PC-3 (cell line): ENCODE results near the gene MRM2. TPM values are rescaled to one million over a fixed set of nuclear protein-coding genes. Genes with fewer than 3 reads are reported as not detected.
"Not testable (repeated sequence)": the region's sequence is repeated elsewhere in the genome, so short reads cannot be mapped to it uniquely, and the experiment has no call there.

ENCODE experiments used
- ATAC-seq: fragments of 200-7000 bp; cut with Tn5 transposase; 2 replicates; pipeline ENCODE4 v1.9.1; 2020; ENCODE audit warnings: mild to moderate bottlenecking, moderate library complexity
- BruUV-seq: library from RNA; stranded (reverse); fragments of 400-500 nt; replicated peaks from 2 replicates; lab custom pipeline; 2021; lab: Mats Ljungman, UMichigan
- CTCF ChIA-PET: fragments of 300-600 bp; sonication (Branson Sonifier 250); formaldehyde crosslinking; loops from one replicate; lab custom pipeline; 2022; ENCODE audit warnings: antibody characterized with exemption; lab: Charles Lee
- POLR2A ChIA-PET: fragments of 300-600 bp; sonication (Branson Sonifier 250); formaldehyde crosslinking; loops from one replicate; lab custom pipeline; 2022; ENCODE audit warnings: antibody characterized with exemption; ENCODE audit not compliant: unreplicated experiment; lab: Charles Lee
- DNase-seq: peaks from one replicate; pipeline ENCODE4 v3.0.0-alpha.2; 2015
- H2AFZ ChIP-seq: fragments of 300-600 bp; sonication (generic); 2 replicates; pipeline ENCODE4 v1.6.0; 2016; ENCODE audit warnings: antibody characterized with exemption, low read length
- H3F3A ChIP-seq: fragments of 300-600 bp; sonication (generic); one replicate; pipeline ENCODE4 v1.6.0; 2017; ENCODE audit warnings: antibody characterized with exemption, low read length, control low read depth, mild to moderate bottlenecking; ENCODE audit not compliant: unreplicated experiment
- H3K27ac ChIP-seq: fragments of 300-600 bp; sonication (generic); 2 replicates; pipeline ENCODE4 v1.5.1; 2016; ENCODE audit warnings: mild to moderate bottlenecking, low read length
- H3K27me3 ChIP-seq: fragments of 300-600 bp; sonication (generic); 2 replicates; pipeline ENCODE4 v1.6.1; 2016; ENCODE audit warnings: low read length, mixed read lengths
- H3K36me3 ChIP-seq: fragments of 300-600 bp; sonication (generic); 2 replicates; pipeline ENCODE4 v1.6.1; 2016; ENCODE audit warnings: low read depth, mixed run types, low read length, mixed read lengths
- H3K4me1 ChIP-seq: fragments of 300-600 bp; sonication (generic); 2 replicates; pipeline ENCODE4 v1.5.1; 2016; ENCODE audit warnings: low read length; ENCODE audit not compliant: insufficient read depth
- H3K4me2 ChIP-seq: fragments of 300-600 bp; sonication (generic); 2 replicates; pipeline ENCODE4 v1.6.0; 2016; ENCODE audit warnings: low read length
- H3K4me3 ChIP-seq: fragments of 300-600 bp; sonication (generic); 2 replicates; pipeline ENCODE4 v1.5.1; 2016; ENCODE audit warnings: mild to moderate bottlenecking, low read length, mixed read lengths
- H3K79me2 ChIP-seq: fragments of 300-600 bp; sonication (generic); 2 replicates; pipeline ENCODE4 v1.6.1; 2017; ENCODE audit warnings: low read length, mixed read lengths
- H3K9ac ChIP-seq: fragments of 300-600 bp; sonication (generic); 2 replicates; pipeline ENCODE4 v1.6.0; 2016; ENCODE audit warnings: mild to moderate bottlenecking, low read length
- H3K9me2 ChIP-seq: fragments of 300-600 bp; sonication (generic); replicated peaks from 2 replicates; pipeline ENCODE4 v1.6.1; 2016; ENCODE audit warnings: mixed run types, low read length, mixed read lengths
- H3K9me3 ChIP-seq: fragments of 300-600 bp; sonication (generic); 2 replicates; pipeline ENCODE4 v1.6.1; 2016; ENCODE audit warnings: low read length, mixed read lengths
- H4K20me1 ChIP-seq: fragments of 300-600 bp; sonication (generic); 2 replicates; pipeline ENCODE4 v1.6.1; 2016; ENCODE audit warnings: low read length, mixed read lengths
- CTCF ChIP-seq: fragments of 300-600 bp; sonication (generic); conservative IDR thresholded peaks from 2 replicates; pipeline ENCODE4 v1.5.1; 2017; ENCODE audit warnings: antibody characterized with exemption, low read depth, mild to moderate bottlenecking, low read length
- EZH2 ChIP-seq: fragments of 300-600 bp; sonication (generic); IDR thresholded peaks from one replicate; pipeline ENCODE4 v1.6.1; 2017; ENCODE audit warnings: antibody characterized with exemption, mild to moderate bottlenecking, low read length; ENCODE audit not compliant: unreplicated experiment
- EZH2phosphoT487 ChIP-seq: fragments of 300-600 bp; sonication (generic); IDR thresholded peaks from 2 replicates; pipeline ENCODE4 v1.6.1; 2018; ENCODE audit warnings: mild to moderate bottlenecking, antibody characterized with exemption, low read length, borderline replicate concordance
- intact Hi-C: fragments of 100-400 bp; cut with micrococcal nuclease; formaldehyde crosslinking; loops from 2 replicates; pipeline ENCODE4 v1.9.0; 2023
- total RNA-seq: library from RNA; depleted of rRNA; stranded (reverse); fragments of >200 nt; gene quantifications from 2 replicates; pipeline ENCODE4 v1.2.3, GENCODE V29; 2014

The MRM2 gene
- total RNA-seq, 1 experiment from 2014 or later: 42.6 TPM

GRCh38 chr7:2269089-2269990 lies 27.3 kb upstream of the MRM2 start:
- H3K79me2 ChIP-seq, POLR2A ChIA-PET, H3K9ac ChIP-seq, H4K20me1 ChIP-seq, H3F3A ChIP-seq, H3K4me2 ChIP-seq, intact Hi-C loops, H3K4me3 ChIP-seq, H2AFZ ChIP-seq, H3K27me3 ChIP-seq, H3K9me2 ChIP-seq, H3K36me3 ChIP-seq, H3K9me3 ChIP-seq: not testable (repeated sequence)
- H3K27ac ChIP-seq: peak overlapping the region; percentile 5; the same call in 1 of the 2 replicates
- CTCF ChIA-PET: interaction anchor here (0.6 kb wide), 1 partner anchor 21 kb away, joined by 3 read pairs; no protein-coding TSS in a partner anchor
- ATAC-seq (peak; percentile 25), DNase-seq (peak; percentile 4)
- TSS peak; percentile 35 for BruUV-seq
- peaks cover 14% of the 10 kb centered on the region for H3K4me1 ChIP-seq

GRCh38 chr7:2266911-2267310 lies 24.9 kb upstream of the MRM2 start:
- Histone ChIP-seq H3K4me2 (peak overlapping the region; percentile 42; the same call in 1 of the 2 replicates), H2AFZ (no peak overlapping the region), H3K27ac (peak overlapping the region; percentile 61), H3K4me3 (no peak overlapping the region), H3K79me2 (no peaks in the 10 kb centered on the region), H3K27me3 (no peaks in the 10 kb centered on the region), H3K4me1 (peaks cover 14% of the 10 kb centered on the region), H3K9ac (no peak overlapping the region), H3F3A (no peaks in the 10 kb centered on the region), H3K36me3 (no peaks in the 10 kb centered on the region), H3K9me3 (no peaks in the 10 kb centered on the region), H3K9me2 (no peaks in the 10 kb centered on the region), H4K20me1 (no peaks in the 10 kb centered on the region)
- TF ChIP-seq EZH2 (no peak), CTCF (no peak), EZH2phosphoT487 (no peak)
- intact Hi-C loops: no loop called here
- BruUV-seq: no TSS peak
- ChIA-PET POLR2A (interaction anchor here (0.7 kb wide), 1 partner anchor 34 kb away, joined by 5 read pairs; no protein-coding TSS in a partner anchor), CTCF (no interaction called here)
- ATAC-seq (peak; percentile 90), DNase-seq (peak; percentile 83)

GRCh38 chr7:2264158-2264557 lies 22.2 kb upstream of the MRM2 start:
- no peaks in the 10 kb centered on the region for H3K27me3 ChIP-seq
- TF ChIP-seq EZH2: no peak
- TF ChIP-seq CTCF: no peak
- no peak for TF ChIP-seq EZH2phosphoT487
- H3K9ac ChIP-seq: no peak overlapping the region
- ChIA-PET CTCF (no interaction called here), POLR2A (no interaction called here)
- no peak overlapping the region for H3K4me3 ChIP-seq
- H3K4me1 ChIP-seq: peaks cover 21% of the 10 kb centered on the region
- H3K9me2 ChIP-seq: no peaks in the 10 kb centered on the region
- BruUV-seq: no TSS peak
- H4K20me1 ChIP-seq: no peaks in the 10 kb centered on the region
- H3K27ac ChIP-seq: no peak overlapping the region
- H2AFZ ChIP-seq: no peak overlapping the region
- DNase-seq (no peak), ATAC-seq (no peak)
- intact Hi-C loops: loop anchor here (5.0 kb wide), 1 partner anchor 48 kb away; the partner anchor contains the start of gene SNX8
- H3K4me2 ChIP-seq: no peak overlapping the region
- no peaks in the 10 kb centered on the region for H3K36me3 ChIP-seq
- H3K79me2 ChIP-seq: no peaks in the 10 kb centered on the region
- H3K9me3 ChIP-seq: no peaks in the 10 kb centered on the region
- no peaks in the 10 kb centered on the region for H3F3A ChIP-seq
